ENCODE data around the gene DKC1. TPM values are rescaled to one million over a fixed set of nuclear protein-coding genes. Genes with fewer than 3 reads are reported as not detected.

DKC1 gene
- total RNA-seq, 1 experiment from 2014 or later = 123 TPM

GRCh38 chrX:154819771-154820341, 57.2 kb downstream of the DKC1 start:
- H2AFZ ChIP-seq (ENCODE audit: low read depth, low read length, poor library complexity, severe bottlenecking) = no peak overlapping the region

More at GRCh38 chrX:154819771-154820341, 57.2 kb downstream of the DKC1 start:
- no peak overlapping the region for H3K4me2 ChIP-seq (ENCODE audit: low read length)
- no peaks in the 10 kb centered on the region for H3K9me2 ChIP-seq (ENCODE audit: insufficient read depth)
- DNase-seq (ENCODE audit: low read depth, low spot score) (no peak), ATAC-seq (no peak)
- no peak overlapping the region for H3K4me3 ChIP-seq (replicated peaks in 1 of 2; ENCODE audit: low read depth in 1 of 2, low read length in 2 of 2)
- no TSS peak for BruUV-seq (replicated peaks)
- H3K36me3 ChIP-seq (ENCODE audit: control insufficient read depth in 1 of 2, insufficient read depth in 2 of 2, low read length in 2 of 2) = no peaks in the 10 kb centered on the region
- H3K27ac ChIP-seq (ENCODE audit: low read depth, low read length) = no peak overlapping the region
- TF ChIP-seq SIN3A (IDR thresholded peaks at IDR 0.05; ENCODE audit: low read depth) (no peak), ELF1 (IDR thresholded peaks at IDR 0.05; ENCODE audit: borderline replicate concordance, low read depth) (no peak), TCF7L2 (IDR thresholded peaks at IDR 0.05; ENCODE audit: borderline replicate concordance, extremely low read depth, insufficient read depth, insufficient read length) (no peak), JUND (IDR thresholded peaks at IDR 0.05) (no peak), REST (IDR thresholded peaks at IDR 0.05; ENCODE audit: low read depth) (no peak), ZBTB33 (IDR thresholded peaks at IDR 0.05; ENCODE audit: extremely low read depth, insufficient replicate concordance, low read length) (no peak), CBX3 (IDR thresholded peaks at IDR 0.05; ENCODE audit: low read depth) (no peak), YY1 (IDR thresholded peaks at IDR 0.05; ENCODE audit: extremely low read depth, insufficient replicate concordance, low read depth, low read length) (no peak), POLR2A (IDR thresholded peaks at IDR 0.05; ENCODE audit: borderline replicate concordance, extremely low read depth, insufficient read depth, insufficient read length) (no peak), CEBPB (IDR thresholded peaks at IDR 0.05; ENCODE audit: low read depth) (no peak), EGR1 (IDR thresholded peaks at IDR 0.05; ENCODE audit: low read depth) (no peak), SRF (IDR thresholded peaks at IDR 0.05; ENCODE audit: low read depth) (no peak), RAD21 (IDR thresholded peaks at IDR 0.05; ENCODE audit: low read depth) (no peak), FOSL1 (IDR thresholded peaks at IDR 0.05; ENCODE audit: low read depth) (no peak), POLR2AphosphoS5 (IDR thresholded peaks at IDR 0.05; ENCODE audit: low read depth, low read length) (no peak), ZNF274 (IDR thresholded peaks at IDR 0.05; ENCODE audit: low read depth, low read length) (no peak), CTCF (IDR thresholded peaks at IDR 0.05 in 2 of 3, conservative IDR thresholded peaks at IDR 0.05 in 1 of 3; ENCODE audit: borderline replicate concordance in 1 of 3, insufficient read depth in 1 of 3, low read depth in 2 of 3, low read length in 2 of 3) (no peak), EZH2phosphoT487 (IDR thresholded peaks at IDR 0.05; ENCODE audit: borderline replicate concordance) (no peak), ATF3 (IDR thresholded peaks at IDR 0.05) (no peak)
- no peaks in the 10 kb centered on the region for H3K4me1 ChIP-seq (ENCODE audit: control insufficient read depth in 1 of 2, insufficient read depth in 2 of 2, low read length in 2 of 2)
- H3K9ac ChIP-seq (ENCODE audit: low read length) = no peak overlapping the region
- ChIA-PET RAD21 (ENCODE audit: low non-redundant PET in 1 of 2, low total read pairs in 2 of 2, uncharacterized antibody in 2 of 2, unreplicated experiment in 2 of 2) (no interaction called here), CTCF (no interaction called here), POLR2A (no interaction called here)
- H3K79me2 ChIP-seq (ENCODE audit: insufficient read depth, low read length) = no peaks in the 10 kb centered on the region
- no peaks in the 10 kb centered on the region for H3K9me3 ChIP-seq (ENCODE audit: control insufficient read depth in 1 of 2, insufficient read depth in 1 of 2, low read depth in 1 of 2, low read length in 2 of 2)
- intact Hi-C loops (cut with micrococcal nuclease) = no loop called here
- no peaks in the 10 kb centered on the region for H3K27me3 ChIP-seq (ENCODE audit: insufficient read depth, low read length)
- H4K20me1 ChIP-seq (ENCODE audit: insufficient read depth) = no peaks in the 10 kb centered on the region

All from HCT116 (cell line).